ENCODE results near the gene CYP2D6.
A peak's percentile ranks its signal among the peaks of the same experiment; 100 is the strongest.
"Not testable (repeated sequence)": the region's sequence is repeated elsewhere in the genome, so short reads cannot be mapped to it uniquely, and the experiment has no call there.

The CYP2D6 gene

DNA sequence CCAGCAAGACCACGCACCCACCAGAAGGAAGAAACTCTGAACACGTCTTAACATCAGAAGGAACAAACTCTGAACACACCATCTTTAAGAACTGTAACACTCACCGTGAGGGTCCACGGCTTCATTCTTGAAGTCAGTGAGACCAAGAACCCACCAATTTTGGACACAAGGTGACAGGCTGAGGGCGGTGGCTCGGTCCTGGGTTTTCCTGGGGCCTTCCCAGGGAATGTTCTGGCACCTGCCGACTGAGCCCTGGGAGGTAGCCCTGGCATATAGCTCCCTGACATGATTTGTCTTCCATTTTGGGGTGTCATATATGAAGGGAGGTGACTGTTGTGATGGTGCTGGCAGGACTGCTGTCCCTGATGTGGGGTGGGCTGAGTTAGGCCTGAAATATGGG, 8.9 kb upstream of the CYP2D6 start:
- peak in 1 of 2 donors; percentile 34 for DNase-seq

DNA sequence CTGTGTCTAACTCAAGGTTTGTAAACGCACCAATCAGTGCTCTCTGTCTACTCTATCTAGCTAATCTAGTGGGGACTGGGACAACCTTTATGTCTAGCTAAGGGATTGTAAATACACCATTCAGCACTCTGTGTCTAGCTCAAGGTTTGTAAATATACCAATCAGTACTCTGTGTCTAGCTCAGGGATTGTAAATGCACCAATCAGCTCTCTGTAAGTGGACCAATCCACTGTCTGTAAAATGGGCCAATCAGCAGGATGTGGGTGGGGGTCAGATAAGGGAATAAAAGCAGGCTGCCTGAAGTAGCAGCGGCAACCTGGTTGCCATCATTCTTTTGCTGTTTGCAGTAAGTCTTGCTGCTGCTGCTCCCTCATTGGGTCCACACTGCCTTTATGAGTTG, 8.4 kb upstream of the CYP2D6 start:
- no peaks in the 10 kb centered on the region for H3K9me3 ChIP-seq
- DNase-seq: no peak
- no peaks in the 10 kb centered on the region for H3K4me1 ChIP-seq
- peaks cover 0 to 6% of the 10 kb centered on the region in 2 donors for H3K27me3 ChIP-seq
- intact Hi-C loops (cut with DNase I; ENCODE audit: low total_unique reads): no loop called here
- no peak overlapping the region for H3K4me3 ChIP-seq
- TF ChIP-seq CTCF (IDR thresholded peaks at IDR 0.05): no peak
- H3K27ac ChIP-seq: no peak overlapping the region
- H3K36me3 ChIP-seq: peaks cover 0 to 19% (median 0%) of the 10 kb centered on the region in 3 donors

More for the DNA sequence above, 8.9 kb upstream of the CYP2D6 start:
- H3K27me3 ChIP-seq; H3K9me3 ChIP-seq; H3K27ac ChIP-seq; H3K4me1 ChIP-seq; intact Hi-C loops (cut with DNase I; ENCODE audit: low total_unique reads); H3K4me3 ChIP-seq: not testable (repeated sequence)
- H3K36me3 ChIP-seq: peaks cover 0 to 19% (median 0%) of the 10 kb centered on the region in 3 donors

- DNase-seq: no peak
- intact Hi-C loops (cut with DNase I; ENCODE audit: low total_unique reads): no loop called here
These were observed 7.6 kb upstream of the CYP2D6 start for GRCh38 chr22:42138122-42138770.

GRCh38 chr22:42135688-42136087, 5.1 kb upstream of the CYP2D6 start:
- H3K9me3 ChIP-seq; H3K27ac ChIP-seq; H3K4me1 ChIP-seq; H3K4me3 ChIP-seq; intact Hi-C loops (cut with DNase I; ENCODE audit: low total_unique reads); H3K27me3 ChIP-seq; DNase-seq: not testable (repeated sequence)
- H3K36me3 ChIP-seq: peaks cover 0 to 14% (median 0%) of the 10 kb centered on the region in 3 donors

More at GRCh38 chr22:42138122-42138770, 7.6 kb upstream of the CYP2D6 start:
- no peak for TF ChIP-seq CTCF (IDR thresholded peaks at IDR 0.05)
- no peak overlapping the region for H3K27ac ChIP-seq
- no peak overlapping the region for H3K4me3 ChIP-seq
- H3K9me3 ChIP-seq: peaks cover 0 to 5% (median 0%) of the 10 kb centered on the region in 3 donors
- H3K27me3 ChIP-seq: peaks cover 0 to 6% of the 10 kb centered on the region in 2 donors
- H3K36me3 ChIP-seq: peaks cover 0 to 19% (median 0%) of the 10 kb centered on the region in 3 donors
- H3K4me1 ChIP-seq: no peaks in the 10 kb centered on the region

DNA sequence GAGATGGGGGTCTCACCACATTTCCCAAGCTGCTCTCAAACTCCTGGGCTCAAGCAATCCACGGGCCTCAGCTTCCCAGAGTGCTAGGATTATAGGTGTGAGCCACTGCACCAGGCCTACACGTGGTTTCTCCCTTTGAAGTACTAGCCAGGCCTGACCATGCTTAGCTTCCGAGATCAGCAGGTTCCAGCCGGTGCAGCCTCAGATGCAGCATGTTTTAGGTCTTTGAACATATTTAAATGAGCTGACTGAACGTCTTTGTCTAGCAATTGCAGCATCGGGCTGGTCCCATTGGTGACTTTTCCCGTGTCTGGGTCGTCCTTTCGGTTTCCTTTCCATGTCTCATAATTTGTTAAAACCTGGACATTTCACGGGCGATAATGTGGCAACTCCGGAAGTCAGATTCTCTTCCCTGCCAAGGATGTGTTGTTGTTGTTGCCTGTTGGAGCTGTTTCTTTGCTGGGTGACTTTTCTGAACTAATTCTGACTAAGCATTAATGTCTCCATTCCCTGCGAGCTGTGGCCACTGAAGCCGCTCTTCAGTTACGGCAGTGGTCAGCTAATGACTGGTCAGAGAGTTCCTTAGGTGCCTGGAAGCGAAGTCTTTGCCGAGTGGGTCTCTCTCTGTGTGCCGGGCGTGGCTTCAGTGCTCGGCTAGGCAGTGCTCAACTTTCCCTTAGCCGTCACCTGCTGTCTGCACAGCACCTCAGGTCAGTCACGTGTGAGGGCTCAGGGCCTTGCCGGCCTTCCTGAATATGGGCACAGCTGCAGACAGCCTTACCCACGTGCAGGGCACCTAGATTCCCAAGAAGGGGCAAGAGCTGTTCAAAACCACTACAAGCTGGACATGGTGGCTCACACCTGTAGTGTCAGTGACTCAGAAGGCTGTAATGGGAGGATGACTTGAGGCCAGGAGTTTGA, 3.8 kb upstream of the CYP2D6 start:
- Histone ChIP-seq H3K36me3 (peaks cover 0 to 11% (median 0%) of the 10 kb centered on the region in 3 donors), H3K27ac (no peak overlapping the region), H3K9me3 (peaks cover 0 to 5% (median 0%) of the 10 kb centered on the region in 3 donors), H3K4me3 (no peak overlapping the region), H3K27me3 (peaks cover 0 to 6% of the 10 kb centered on the region in 2 donors), H3K4me1 (no peaks in the 10 kb centered on the region)
- TF ChIP-seq CTCF (IDR thresholded peaks at IDR 0.05): no peak
- no peak for DNase-seq
- intact Hi-C loops (cut with DNase I; ENCODE audit: low total_unique reads): no loop called here

GRCh38 chr22:42132457-42132856, 1.8 kb upstream of the CYP2D6 start:
- no peak for TF ChIP-seq CTCF (IDR thresholded peaks at IDR 0.05)
- Histone ChIP-seq H3K36me3 (no peaks in the 10 kb centered on the region), H3K9me3 (peaks cover 0 to 5% (median 0%) of the 10 kb centered on the region in 3 donors), H3K27ac (no peak overlapping the region), H3K4me1 (no peaks in the 10 kb centered on the region), H3K27me3 (peaks cover 0 to 2% of the 10 kb centered on the region in 2 donors), H3K4me3 (no peak overlapping the region)
- no peak for DNase-seq
- intact Hi-C loops (cut with DNase I; ENCODE audit: low total_unique reads): no loop called here

Measured in tibial artery (tissue), 4 donors.